HL-60 (cell line): ENCODE results near the gene COG7.
A peak's percentile ranks its signal among the peaks of the same experiment; 100 is the strongest.

Experiments used
- DNase-seq, 2 experiments: peaks; one replicate each; pipeline ENCODE4 v3.0.0-alpha.2; 2010 to 2020; ENCODE audit warnings: low read depth in 1 of 2, low spot score in 1 of 2
- H3K27ac ChIP-seq: fragments of 250-450 bp; sonication (Bioruptor Pico); replicated peaks from 2 replicates; pipeline ENCODE4 v1.5.1; 2020; ENCODE audit warnings: mild to moderate bottlenecking, moderate library complexity
- H3K27me3 ChIP-seq: fragments of 250-450 bp; sonication (Bioruptor Pico); 2 replicates; pipeline ENCODE4 v1.5.1; 2021; ENCODE audit warnings: mild to moderate bottlenecking, moderate library complexity; ENCODE audit not compliant: insufficient read depth, poor library complexity, severe bottlenecking
- H3K4me3 ChIP-seq: replicated peaks from 2 replicates; pipeline ENCODE4 v1.5.1; 2011; ENCODE audit warnings: mild to moderate bottlenecking, control low read depth, low read length; ENCODE audit not compliant: insufficient read depth
- GABPA ChIP-seq: IDR thresholded peaks from 2 replicates; pipeline ENCODE4 v1.6.1; 2012; ENCODE audit warnings: low read depth
- POLR2AphosphoS5 ChIP-seq: IDR thresholded peaks from 2 replicates; pipeline ENCODE4 v1.6.1; 2012; ENCODE audit warnings: low read depth
- REST ChIP-seq: IDR thresholded peaks from 2 replicates; pipeline ENCODE4 v1.6.1; 2012; ENCODE audit warnings: low read depth; ENCODE audit not compliant: insufficient replicate concordance
- SPI1 ChIP-seq: IDR thresholded peaks from 2 replicates; pipeline ENCODE4 v1.6.1; 2012; ENCODE audit warnings: low read depth, mild to moderate bottlenecking, borderline replicate concordance
- TF ChIP-seq, protein P1 (sequence below): IDR thresholded peaks from one replicate; pipeline ENCODE4 v1.5.1; 2011; ENCODE audit warnings: low read length, control low read depth, inconsistent platforms; ENCODE audit not compliant: insufficient read depth

The COG7 gene

DNA sequence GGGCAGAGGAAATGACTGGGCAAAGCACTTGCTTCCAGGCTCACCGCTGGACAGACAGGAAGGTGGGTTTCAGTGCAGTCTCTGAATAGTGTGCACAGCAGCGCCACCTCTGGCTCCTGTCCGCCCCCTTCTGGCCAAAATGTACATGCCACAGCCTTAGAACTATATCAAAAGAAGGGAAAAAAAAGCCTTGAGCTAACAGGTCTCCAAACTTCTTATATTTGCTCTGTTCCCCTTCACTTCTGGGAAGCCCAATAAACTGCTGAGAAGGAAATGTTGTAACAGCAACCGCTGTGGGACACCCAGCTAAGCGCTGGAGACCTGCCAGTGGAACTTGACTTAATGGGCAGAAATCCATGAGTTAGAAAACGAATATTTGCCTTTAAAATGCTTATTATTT, 17.5 kb downstream of the COG7 start:
- H3K27me3 ChIP-seq: no peaks in the 10 kb centered on the region

DNA sequence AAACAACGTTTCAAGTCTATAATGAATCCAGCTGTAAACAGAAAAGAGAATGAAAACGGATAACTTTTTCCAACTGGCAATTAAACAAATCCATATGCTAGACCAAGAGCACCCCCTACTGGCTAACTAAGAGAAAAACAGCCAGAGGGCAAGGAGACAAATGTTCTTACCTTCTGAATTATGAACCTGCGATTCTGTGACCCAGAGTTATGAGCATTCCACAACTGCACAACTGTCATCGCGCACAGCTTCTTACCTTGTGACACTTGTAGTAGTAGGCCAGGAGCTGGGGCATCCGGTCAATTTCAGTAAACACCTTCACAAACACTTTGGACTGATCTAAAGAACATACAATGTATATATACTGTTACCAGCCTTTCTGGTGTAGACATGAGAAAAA, 18.6 kb downstream of the COG7 start:
- DNase-seq: peak; percentile 14 to 61
- Histone ChIP-seq H3K27ac (no peak overlapping the region), H3K27me3 (no peaks in the 10 kb centered on the region), H3K4me3 (no peak overlapping the region)
- TF ChIP-seq SPI1: no peak
- no peak for TF ChIP-seq GABPA
- no peak for TF ChIP-seq POLR2AphosphoS5
- TF ChIP-seq REST: no peak
- TF ChIP-seq, protein P1, sequence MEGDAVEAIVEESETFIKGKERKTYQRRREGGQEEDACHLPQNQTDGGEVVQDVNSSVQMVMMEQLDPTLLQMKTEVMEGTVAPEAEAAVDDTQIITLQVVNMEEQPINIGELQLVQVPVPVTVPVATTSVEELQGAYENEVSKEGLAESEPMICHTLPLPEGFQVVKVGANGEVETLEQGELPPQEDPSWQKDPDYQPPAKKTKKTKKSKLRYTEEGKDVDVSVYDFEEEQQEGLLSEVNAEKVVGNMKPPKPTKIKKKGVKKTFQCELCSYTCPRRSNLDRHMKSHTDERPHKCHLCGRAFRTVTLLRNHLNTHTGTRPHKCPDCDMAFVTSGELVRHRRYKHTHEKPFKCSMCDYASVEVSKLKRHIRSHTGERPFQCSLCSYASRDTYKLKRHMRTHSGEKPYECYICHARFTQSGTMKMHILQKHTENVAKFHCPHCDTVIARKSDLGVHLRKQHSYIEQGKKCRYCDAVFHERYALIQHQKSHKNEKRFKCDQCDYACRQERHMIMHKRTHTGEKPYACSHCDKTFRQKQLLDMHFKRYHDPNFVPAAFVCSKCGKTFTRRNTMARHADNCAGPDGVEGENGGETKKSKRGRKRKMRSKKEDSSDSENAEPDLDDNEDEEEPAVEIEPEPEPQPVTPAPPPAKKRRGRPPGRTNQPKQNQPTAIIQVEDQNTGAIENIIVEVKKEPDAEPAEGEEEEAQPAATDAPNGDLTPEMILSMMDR: peak; percentile 70

More for the DNA sequence above, 17.5 kb downstream of the COG7 start:
- TF ChIP-seq SPI1: peak; percentile 10; the same call in 1 of the 2 replicates
- TF ChIP-seq GABPA: no peak
- TF ChIP-seq, protein P1: peak; percentile 78
- no peak for TF ChIP-seq POLR2AphosphoS5
- no peak for TF ChIP-seq REST
- peak; percentile 71 to 83 for DNase-seq
- H3K4me3 ChIP-seq: no peak overlapping the region
- H3K27ac ChIP-seq: peak overlapping the region; percentile 46

DNA sequence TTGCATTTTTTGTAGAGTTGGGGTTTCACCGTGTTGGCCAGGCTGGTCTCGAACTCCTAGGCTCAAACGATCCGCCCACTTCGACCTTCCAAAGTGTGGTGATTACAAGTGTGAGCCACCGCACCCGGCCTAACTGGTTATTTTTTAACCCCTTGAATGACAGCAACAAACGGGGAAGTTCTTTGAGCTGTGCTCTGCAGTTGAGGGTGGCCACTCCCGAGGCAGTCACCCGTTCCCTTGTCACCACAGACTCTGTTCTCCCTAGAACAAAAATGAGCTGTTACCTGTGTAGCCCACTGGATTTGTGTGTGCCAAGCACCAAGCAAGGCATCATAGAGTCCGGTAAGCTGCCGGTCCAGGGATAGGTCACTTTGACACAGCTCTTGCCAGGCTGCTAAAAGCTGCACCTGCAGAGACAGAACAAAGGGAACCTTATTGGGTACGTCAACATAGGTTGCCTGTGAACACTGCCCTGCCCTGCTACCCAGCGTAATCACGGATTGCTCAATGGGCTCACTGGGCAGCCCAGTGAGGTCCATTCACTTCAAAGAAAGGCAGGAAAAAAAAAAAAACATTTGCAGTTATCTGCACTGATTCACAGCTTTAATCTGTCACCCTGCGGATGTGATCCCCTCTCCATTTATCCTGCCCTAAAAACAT, 19.6 kb downstream of the COG7 start:
- TF ChIP-seq, protein P1: no peak
- TF ChIP-seq SPI1 (no peak), GABPA (no peak), REST (no peak), POLR2AphosphoS5 (no peak)
- DNase-seq: no peak
- H3K4me3 ChIP-seq: no peak overlapping the region
- H3K27ac ChIP-seq: no peak overlapping the region
- no peaks in the 10 kb centered on the region for H3K27me3 ChIP-seq
